GM12875 (cell line): ENCODE data around the gene TTC34.
"Not testable (repeated sequence)": the region's sequence is repeated elsewhere in the genome, so short reads cannot be mapped to it uniquely, and the experiment has no call there.

Source experiments
- H3K4me3 ChIP-seq: one replicate; pipeline ENCODE4 v1.5.1; 2011; ENCODE audit warnings: low read depth, low read length, control low read depth
- TF ChIP-seq, protein P1 (sequence below): IDR thresholded peaks from 2 replicates; pipeline ENCODE4 v1.5.1; 2011; ENCODE audit warnings: low read depth, mild to moderate bottlenecking, control low read depth, inconsistent platforms, low read length, moderate library complexity, borderline replicate concordance; ENCODE audit not compliant: insufficient read depth

TTC34 gene

DNA sequence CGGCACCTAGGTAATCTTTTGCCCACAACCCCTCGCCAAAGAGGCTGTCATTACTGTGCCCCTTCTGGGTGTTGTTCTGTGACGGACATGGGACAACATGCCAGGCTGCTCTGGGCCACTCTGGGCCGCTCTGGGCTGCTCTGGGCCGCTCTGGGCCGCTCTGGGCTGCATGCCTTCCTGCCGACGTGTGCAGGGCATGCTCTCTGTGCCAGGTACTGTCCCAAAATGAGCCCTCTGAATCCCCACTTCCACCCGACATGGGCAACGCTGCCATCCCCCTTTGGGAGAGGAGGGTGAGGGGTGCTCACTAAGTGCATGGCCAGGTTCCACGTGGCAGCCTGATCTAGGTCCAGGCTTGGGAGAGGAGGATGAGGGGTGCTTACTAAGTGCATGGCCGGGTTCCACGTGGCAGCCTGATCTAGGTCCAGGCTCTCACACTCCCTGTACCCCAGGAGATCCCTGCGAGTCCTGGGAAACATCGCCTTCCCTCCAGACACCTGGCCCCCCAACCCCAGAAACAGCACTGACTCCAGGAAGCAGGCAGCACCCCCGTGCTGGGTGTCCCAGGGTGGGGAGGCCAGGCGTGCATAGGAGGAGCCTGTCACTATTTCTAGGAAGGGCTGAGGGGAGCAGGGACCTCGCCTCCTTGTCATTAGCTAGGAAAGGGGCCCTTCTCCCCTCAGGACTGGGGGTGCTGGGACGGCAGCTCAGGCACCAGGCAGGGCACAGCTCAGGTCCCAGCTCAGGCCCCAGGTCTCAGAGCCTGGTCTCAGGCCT, 16.5 kb downstream of the TTC34 start:
- no peak overlapping the region for H3K4me3 ChIP-seq
- TF ChIP-seq, protein P1, sequence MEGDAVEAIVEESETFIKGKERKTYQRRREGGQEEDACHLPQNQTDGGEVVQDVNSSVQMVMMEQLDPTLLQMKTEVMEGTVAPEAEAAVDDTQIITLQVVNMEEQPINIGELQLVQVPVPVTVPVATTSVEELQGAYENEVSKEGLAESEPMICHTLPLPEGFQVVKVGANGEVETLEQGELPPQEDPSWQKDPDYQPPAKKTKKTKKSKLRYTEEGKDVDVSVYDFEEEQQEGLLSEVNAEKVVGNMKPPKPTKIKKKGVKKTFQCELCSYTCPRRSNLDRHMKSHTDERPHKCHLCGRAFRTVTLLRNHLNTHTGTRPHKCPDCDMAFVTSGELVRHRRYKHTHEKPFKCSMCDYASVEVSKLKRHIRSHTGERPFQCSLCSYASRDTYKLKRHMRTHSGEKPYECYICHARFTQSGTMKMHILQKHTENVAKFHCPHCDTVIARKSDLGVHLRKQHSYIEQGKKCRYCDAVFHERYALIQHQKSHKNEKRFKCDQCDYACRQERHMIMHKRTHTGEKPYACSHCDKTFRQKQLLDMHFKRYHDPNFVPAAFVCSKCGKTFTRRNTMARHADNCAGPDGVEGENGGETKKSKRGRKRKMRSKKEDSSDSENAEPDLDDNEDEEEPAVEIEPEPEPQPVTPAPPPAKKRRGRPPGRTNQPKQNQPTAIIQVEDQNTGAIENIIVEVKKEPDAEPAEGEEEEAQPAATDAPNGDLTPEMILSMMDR = no peak

DNA sequence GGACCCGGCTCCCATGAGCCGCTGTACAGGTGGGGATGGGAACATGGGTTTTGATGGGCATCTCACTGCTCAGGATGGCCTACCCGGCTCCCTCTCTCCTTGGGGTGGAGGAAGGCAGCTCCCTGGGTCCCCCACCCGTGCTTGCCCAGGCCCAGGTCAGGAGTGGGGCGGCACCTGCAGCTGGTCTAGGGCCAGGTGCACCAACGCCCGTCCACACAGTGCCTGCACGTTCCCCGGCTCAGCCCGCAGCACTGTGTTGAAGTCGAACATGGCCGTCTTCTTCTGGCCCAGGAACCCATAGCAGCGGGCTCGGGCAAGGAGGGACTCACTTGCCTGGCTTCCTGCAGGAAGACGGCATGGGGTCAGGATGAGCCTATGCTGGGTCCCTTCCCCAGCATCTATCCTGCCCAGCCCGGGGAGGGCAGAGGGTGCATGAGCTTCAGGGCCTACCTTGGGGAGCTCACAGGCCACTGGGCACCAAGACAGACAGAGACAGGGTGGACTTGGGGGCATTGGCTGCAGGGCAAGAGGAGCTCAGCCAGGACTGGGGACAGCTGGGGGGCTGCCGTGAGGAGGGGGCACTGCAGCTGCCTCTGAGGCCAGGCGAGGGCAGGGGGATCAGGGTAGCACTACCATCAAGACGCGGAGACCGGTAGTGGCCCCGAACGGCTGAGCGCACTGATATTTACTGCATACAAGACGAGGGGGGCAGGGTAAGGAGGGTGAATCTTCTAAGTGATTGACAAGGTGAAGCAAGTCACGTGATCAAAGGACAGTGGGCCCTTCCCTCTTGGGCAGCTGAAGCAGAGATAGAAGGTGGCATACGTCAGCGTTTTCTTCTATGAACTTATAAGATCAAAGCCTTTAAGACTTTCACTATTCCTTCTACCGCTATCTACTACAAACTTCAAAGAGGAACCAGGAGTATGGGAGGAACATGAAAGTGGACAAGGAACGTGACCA, 17.8 kb downstream of the TTC34 start:
- H3K4me3 ChIP-seq = no peak overlapping the region
- TF ChIP-seq, protein P1 = no peak

DNA sequence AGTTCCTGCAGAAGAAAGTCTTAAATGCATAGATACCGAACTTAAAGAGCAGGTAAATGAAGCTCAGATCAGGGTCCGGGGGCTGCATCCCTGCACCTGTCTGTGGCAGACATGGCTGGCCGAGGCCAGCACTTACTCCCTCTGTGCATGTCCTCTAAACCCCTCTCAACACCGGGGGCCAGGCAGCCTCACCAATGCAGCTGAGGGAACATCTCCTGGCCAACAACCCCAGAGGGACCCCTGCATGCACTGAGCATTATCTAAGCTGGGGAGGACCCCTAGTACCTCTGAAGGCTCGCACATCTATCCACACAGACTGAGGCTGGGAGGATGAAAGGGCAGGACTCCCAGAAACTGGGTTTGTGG, 18.4 kb downstream of the TTC34 start:
- TF ChIP-seq, protein P1 = no peak
- no peak overlapping the region for H3K4me3 ChIP-seq

DNA sequence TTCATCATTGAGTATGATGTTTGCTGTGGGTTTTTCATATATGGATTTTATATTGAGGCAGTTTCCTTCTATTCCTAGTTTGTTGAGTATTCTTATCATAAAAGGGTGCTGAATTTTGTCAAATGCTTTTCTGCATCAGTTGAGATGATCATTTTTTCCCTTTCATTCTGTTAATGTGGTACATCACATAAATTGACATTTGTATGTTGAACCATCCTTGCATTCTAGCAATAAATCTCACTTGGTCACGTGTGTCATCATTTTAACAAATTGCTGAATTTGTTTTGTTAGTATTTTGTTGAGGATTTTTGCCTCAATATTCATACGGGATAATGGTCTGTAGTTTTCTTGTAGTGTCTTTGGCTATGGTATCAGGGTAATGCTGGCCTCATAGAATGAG, 19.9 kb downstream of the TTC34 start:
- TF ChIP-seq, protein P1 = no peak
- no peak overlapping the region for H3K4me3 ChIP-seq

DNA sequence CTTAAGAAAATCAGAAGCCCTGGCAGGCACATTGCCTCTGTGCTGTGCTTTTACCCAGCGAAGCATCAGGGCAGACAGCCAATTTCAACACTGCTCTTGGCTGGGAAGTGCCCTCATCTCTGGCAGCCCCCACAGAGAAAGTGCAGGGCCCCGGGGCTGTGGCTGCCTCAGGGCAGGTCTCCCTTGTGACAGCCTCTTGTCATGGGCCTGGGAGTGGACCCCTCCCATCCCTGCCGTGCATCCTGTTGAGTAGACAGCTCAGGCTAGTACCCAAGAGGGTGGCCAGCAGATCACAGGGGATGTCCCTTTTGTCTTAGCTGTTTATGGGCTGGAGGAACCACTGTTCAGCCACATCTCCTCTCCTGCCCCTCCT, 23.3 kb downstream of the TTC34 start:
- TF ChIP-seq, protein P1 = no peak
- no peak overlapping the region for H3K4me3 ChIP-seq

DNA sequence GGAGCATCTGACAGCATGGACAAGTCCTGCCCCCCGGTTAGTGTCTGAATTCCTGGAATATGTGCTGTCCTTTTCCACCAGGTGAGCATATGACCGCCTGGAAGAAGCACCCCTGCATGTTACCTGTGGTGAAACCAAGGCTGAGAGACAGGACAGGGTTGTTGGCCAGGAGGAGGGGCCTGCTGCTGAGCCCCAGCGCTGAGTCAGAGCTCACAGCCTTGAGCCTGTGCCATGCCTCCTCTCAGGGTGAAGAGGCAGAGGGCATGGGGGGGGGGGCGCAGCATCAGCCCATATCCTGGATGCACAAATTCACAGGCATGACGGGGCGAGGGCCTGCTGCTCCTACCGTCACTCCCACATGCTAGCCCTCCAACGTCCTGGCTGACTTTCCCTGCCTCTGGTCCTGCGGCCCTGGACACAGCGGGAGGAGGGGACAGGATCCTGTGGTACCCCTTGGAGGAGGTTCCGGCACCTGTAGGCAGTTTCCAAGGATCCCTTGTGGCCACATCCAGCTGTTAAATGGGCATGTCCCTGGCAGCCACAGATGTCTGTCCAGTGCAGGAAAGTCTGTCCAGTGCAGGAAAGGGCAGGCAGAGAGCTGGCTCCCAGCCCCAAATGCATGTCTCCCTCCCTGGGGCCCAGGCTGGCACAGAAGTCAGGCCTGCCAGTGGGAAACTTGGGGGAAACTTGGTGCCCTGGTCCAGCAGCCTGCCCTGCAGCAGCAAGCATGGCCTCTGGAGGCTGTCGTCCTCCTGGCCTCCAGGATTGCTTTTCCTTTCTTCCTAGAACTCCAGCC, 23.9 kb downstream of the TTC34 start:
- H3K4me3 ChIP-seq = no peak overlapping the region
- TF ChIP-seq, protein P1 = no peak

DNA sequence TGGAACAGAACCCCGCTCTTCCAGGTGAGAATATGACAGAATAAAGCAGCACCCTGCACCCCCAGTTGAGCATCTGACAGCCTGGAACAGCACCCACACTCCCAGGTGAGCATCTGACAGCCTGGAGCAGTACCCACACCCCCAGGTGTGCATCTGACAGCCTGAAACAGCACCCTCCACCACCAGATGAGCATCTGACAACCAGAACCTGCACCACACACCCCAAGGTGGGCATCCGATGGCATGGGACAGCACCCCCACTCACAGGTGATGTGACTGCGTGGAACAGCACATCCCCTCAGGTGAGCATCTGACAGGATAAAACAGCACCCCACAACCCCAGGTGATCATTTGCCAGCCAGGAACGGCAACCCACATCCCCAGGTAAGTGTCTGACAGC, 26.2 kb downstream of the TTC34 start:
- not testable (repeated sequence) for H3K4me3 ChIP-seq

DNA sequence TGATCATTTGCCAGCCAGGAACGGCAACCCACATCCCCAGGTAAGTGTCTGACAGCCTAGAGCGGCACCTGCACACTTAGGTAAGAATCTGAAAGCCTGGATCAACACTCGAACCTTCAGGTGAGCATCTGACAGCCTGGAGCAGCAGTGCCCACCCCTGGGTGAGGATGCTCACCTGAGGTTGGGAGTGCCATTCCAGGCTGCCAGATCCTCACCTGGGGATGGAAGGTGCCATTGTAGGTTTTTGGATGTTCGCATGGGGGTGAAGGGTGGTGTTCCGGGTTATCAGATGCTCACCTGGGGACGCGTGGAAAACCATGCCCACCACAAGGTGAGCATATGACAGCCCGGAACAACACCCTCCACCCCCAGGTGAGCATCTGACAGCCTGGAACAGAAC, 33.4 kb downstream of the TTC34 start:
- not testable (repeated sequence) for H3K4me3 ChIP-seq

DNA sequence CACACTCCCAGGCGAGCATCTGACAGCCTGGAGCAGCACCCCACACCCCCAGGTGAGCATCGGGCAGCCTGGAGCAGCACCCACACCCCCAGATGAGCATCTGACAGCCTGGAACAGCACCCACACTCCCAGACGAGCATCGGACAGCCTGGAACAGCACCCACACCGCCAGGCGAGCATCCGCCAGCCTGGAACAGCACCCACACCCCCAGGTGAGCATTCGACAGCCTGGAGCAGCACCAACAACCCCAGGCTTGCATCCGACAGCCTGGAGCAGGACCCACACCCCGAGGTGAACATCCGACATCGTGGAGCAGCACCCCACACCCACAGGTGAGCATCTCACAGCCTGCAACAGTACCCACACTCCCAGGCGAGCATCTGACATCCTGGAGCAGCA, 42.1 kb downstream of the TTC34 start:
- not testable (repeated sequence) for H3K4me3 ChIP-seq

DNA sequence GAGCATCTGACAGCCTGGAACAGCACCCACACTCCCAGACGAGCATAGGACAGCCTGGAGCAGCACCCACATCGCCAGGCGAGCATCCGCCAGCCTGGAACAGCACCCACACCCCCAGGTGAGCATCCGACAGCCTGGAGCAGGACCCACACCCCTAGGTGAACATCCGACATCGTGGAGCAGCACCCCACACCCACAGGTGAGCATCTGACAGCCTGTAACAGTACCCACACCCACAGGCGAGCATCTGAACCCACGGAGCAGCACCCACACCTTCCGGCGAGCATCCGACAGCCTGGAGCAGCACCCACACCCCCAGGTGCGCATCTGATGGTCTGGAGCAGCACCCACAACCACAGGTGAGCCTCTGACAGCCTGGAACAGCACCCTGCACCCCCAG, 44.0 kb downstream of the TTC34 start:
- not testable (repeated sequence) for H3K4me3 ChIP-seq

DNA sequence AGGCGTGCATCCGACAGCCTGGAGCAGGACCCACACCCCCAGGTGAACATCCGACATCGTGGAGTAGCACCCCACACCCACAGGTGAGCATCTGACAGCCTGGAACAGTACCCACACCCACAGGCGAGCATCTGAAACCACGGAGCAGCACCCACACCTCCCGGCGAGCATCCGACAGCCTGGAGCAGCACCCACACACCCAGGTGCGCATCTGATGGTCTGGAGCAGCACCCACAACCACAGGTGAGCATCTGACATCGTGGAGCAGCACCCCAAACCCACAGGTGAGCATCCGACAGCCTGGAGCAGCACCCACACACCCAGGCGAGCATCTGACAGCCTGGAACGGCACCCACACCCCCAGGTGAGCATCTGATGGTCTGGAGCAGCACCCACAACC, 46.1 kb downstream of the TTC34 start:
- not testable (repeated sequence) for H3K4me3 ChIP-seq
